HuH-7 (cell line): ENCODE data around the gene MARCHF6.
"Not testable (repeated sequence)": the region's sequence is repeated elsewhere in the genome, so short reads cannot be mapped to it uniquely, and the experiment has no call there.

Source experiments
- DNase-seq: peaks from one replicate; pipeline ENCODE4 v3.0.0; 2011; ENCODE audit warnings: low spot score

Gene MARCHF6

GRCh38 chr5:10384483-10384882 is 31.0 kb downstream of the MARCHF6 start:
- no peak for DNase-seq

- DNase-seq, result no peak
Measured at GRCh38 chr5:10387690-10388089, 34.2 kb downstream of the MARCHF6 start.

- no peak for DNase-seq
Measured at GRCh38 chr5:10391130-10391529, 37.6 kb downstream of the MARCHF6 start.

GRCh38 chr5:10392567-10393328 is 39.3 kb downstream of the MARCHF6 start:
- not testable (repeated sequence) for DNase-seq

- DNase-seq, result no peak
Measured at GRCh38 chr5:10393491-10393890, 40.0 kb downstream of the MARCHF6 start.

GRCh38 chr5:10396552-10396951 is 43.1 kb downstream of the MARCHF6 start:
- DNase-seq, result no peak

DNA sequence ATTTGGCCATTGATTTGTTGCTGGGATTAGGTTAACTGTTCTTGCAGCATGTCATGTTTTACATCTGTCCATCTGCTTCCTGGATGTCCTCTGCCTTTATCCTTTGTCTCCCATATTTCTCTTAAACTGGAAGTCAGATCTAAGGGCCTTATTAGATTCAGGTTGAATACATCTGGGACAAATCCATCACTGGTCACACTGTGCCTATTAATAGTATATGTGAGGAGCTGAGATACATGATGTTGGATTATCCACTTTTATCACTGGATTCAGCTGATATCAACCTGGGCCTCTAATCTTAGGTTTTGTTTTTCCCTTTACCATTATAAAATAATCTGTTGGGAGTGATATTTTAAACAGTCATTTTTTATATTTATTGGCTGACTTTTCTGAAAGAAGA is 46.3 kb downstream of the MARCHF6 start:
- DNase-seq, result no peak

- no peak for DNase-seq
Measured at GRCh38 chr5:10400411-10400810, 46.9 kb downstream of the MARCHF6 start.

GRCh38 chr5:10400831-10401230 is 47.3 kb downstream of the MARCHF6 start:
- DNase-seq, result no peak

DNA sequence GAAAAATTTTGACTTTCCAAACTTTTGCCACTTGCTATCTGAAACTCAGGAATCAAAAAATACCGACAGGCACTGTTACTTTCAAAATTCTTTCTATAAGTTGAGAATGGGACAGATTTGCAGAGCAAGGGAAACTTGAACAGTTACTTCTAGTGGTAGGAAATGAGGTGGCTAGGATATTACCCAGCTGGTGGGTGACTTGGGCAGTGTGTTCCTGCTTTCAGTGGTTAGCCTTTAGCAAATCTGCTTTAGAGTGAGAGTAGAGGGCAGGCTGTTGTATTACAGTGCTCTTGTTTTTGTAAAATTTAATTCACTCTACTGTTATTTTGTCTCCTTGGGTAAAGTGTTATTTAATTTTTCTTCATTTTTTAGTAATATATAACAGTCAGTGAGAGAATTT is 48.0 kb downstream of the MARCHF6 start:
- DNase-seq, result no peak
